ENCODE results near the gene OTULINL. TPM values are rescaled to one million over a fixed set of nuclear protein-coding genes. Genes with fewer than 3 reads are reported as not detected.

The OTULINL gene
- polyA plus RNA-seq, 1 donor (not counting 4 experiments of a cell fraction or from before 2014, with no cell fraction given), result 0.62 TPM

DNA sequence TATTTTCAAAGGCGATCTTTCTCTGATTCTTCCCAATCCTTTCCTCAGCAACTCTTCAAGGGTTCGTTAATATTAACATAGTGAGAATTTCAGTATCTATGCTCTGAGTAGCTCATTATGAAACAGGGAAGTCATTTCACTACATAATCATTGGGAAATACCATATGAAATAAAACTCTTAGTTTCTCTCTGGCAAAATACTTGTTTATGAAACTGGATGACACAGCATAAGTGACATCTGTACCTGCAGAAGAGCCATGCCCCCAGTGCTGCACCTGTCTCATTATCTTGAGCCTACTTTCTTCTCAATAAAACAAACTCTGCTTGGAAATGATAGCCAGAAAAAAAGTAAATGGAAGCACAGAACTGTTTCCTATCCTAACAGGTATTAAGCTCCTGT is 49.1 kb downstream of the OTULINL start:
- dilution Hi-C loops (cut with MboI; ENCODE audit: extremely low pct_ligation_motif_present, low sequenced_read_pairs), result no loop called here
- no peak for FAIRE-seq
- no peak overlapping the region for H2AFZ ChIP-seq (ENCODE audit: control insufficient read depth, low read length)

DNA sequence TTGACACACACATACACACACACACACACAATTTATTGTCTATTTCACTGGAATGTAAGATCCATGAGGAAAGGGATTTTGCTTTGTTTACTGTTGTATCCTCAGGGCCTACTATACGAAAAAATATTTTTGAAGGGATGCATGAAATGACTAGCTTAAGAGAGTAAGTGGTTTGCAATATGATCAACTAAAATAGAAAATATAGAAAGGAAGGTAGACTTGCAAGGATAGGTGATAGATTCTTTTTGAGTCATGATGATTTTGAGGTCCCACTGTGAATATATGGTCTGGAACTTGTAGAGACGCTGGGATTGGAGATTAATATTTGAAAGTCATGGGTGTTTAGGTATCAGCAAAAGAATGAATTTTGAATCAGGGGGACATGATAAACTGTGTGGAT is 54.1 kb downstream of the OTULINL start:
- Histone ChIP-seq H2AFZ (ENCODE audit: control insufficient read depth, low read length) (no peak overlapping the region), H3K27me3 (ENCODE audit: control insufficient read depth, extremely low read depth, insufficient read depth, low read length) (no peaks in the 10 kb centered on the region), H3K27ac (ENCODE audit: control insufficient read depth, insufficient read depth, low read length) (no peak overlapping the region), H3K9me1 (ENCODE audit: control insufficient read depth, extremely low read depth, insufficient read depth, low read length) (no peaks in the 10 kb centered on the region), H4K20me1 (ENCODE audit: control insufficient read depth, extremely low read depth, insufficient read depth, low read length) (no peaks in the 10 kb centered on the region), H3K79me2 (ENCODE audit: control insufficient read depth, insufficient read depth, low read length) (no peaks in the 10 kb centered on the region), H3K9me3 (ENCODE audit: control insufficient read depth, low read depth, low read length) (no peaks in the 10 kb centered on the region), H3K4me3 (ENCODE audit: control insufficient read depth in 2 of 3, extremely low read depth in 1 of 3, insufficient read depth in 2 of 3, low read depth in 1 of 3, low read length in 3 of 3) (no peak overlapping the region), H3K4me1 (ENCODE audit: control insufficient read depth, extremely low read depth, insufficient read depth, low read length) (no peaks in the 10 kb centered on the region), H3K4me2 (ENCODE audit: control insufficient read depth, extremely low read depth, insufficient read depth, low read depth, low read length) (no peak overlapping the region), H3K36me3 (ENCODE audit: control insufficient read depth in 2 of 2, extremely low read depth in 1 of 2, insufficient read depth in 2 of 2, low read length in 2 of 2) (no peaks in the 10 kb centered on the region), H3K9ac (ENCODE audit: control insufficient read depth, extremely low read depth, insufficient read depth, low read length) (no peak overlapping the region)
- DNase-seq (ENCODE audit: low read depth, low spot score) (no peak), FAIRE-seq (no peak)
- dilution Hi-C loops (cut with MboI; ENCODE audit: extremely low pct_ligation_motif_present, low sequenced_read_pairs), result no loop called here
- TF ChIP-seq EZH2 (IDR thresholded peaks at IDR 0.05; ENCODE audit: low read length), result no peak
- TF ChIP-seq, protein P1, sequence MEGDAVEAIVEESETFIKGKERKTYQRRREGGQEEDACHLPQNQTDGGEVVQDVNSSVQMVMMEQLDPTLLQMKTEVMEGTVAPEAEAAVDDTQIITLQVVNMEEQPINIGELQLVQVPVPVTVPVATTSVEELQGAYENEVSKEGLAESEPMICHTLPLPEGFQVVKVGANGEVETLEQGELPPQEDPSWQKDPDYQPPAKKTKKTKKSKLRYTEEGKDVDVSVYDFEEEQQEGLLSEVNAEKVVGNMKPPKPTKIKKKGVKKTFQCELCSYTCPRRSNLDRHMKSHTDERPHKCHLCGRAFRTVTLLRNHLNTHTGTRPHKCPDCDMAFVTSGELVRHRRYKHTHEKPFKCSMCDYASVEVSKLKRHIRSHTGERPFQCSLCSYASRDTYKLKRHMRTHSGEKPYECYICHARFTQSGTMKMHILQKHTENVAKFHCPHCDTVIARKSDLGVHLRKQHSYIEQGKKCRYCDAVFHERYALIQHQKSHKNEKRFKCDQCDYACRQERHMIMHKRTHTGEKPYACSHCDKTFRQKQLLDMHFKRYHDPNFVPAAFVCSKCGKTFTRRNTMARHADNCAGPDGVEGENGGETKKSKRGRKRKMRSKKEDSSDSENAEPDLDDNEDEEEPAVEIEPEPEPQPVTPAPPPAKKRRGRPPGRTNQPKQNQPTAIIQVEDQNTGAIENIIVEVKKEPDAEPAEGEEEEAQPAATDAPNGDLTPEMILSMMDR (optimal IDR thresholded peaks at IDR 0.05 in 1 of 3, IDR thresholded peaks at IDR 0.05 in 1 of 3, conservative IDR thresholded peaks at IDR 0.05 in 1 of 3; ENCODE audit: extremely low read depth in 1 of 3, insufficient read depth in 2 of 3, low read length in 3 of 3), result no peak

More for the DNA sequence above, 49.1 kb downstream of the OTULINL start:
- TF ChIP-seq, protein P1 (optimal IDR thresholded peaks at IDR 0.05 in 1 of 3, IDR thresholded peaks at IDR 0.05 in 1 of 3, conservative IDR thresholded peaks at IDR 0.05 in 1 of 3; ENCODE audit: extremely low read depth in 1 of 3, insufficient read depth in 2 of 3, low read length in 3 of 3), result no peak
- no peak for TF ChIP-seq EZH2 (IDR thresholded peaks at IDR 0.05; ENCODE audit: low read length)
- Histone ChIP-seq H4K20me1 (ENCODE audit: control insufficient read depth, extremely low read depth, insufficient read depth, low read length) (no peaks in the 10 kb centered on the region), H3K27ac (ENCODE audit: control insufficient read depth, insufficient read depth, low read length) (no peak overlapping the region), H3K27me3 (ENCODE audit: control insufficient read depth, extremely low read depth, insufficient read depth, low read length) (no peaks in the 10 kb centered on the region), H3K4me1 (ENCODE audit: control insufficient read depth, extremely low read depth, insufficient read depth, low read length) (no peaks in the 10 kb centered on the region), H3K9me1 (ENCODE audit: control insufficient read depth, extremely low read depth, insufficient read depth, low read length) (no peaks in the 10 kb centered on the region), H3K9ac (ENCODE audit: control insufficient read depth, extremely low read depth, insufficient read depth, low read length) (no peak overlapping the region), H3K79me2 (ENCODE audit: control insufficient read depth, insufficient read depth, low read length) (no peaks in the 10 kb centered on the region), H3K36me3 (ENCODE audit: control insufficient read depth in 2 of 2, extremely low read depth in 1 of 2, insufficient read depth in 2 of 2, low read length in 2 of 2) (no peaks in the 10 kb centered on the region), H3K9me3 (ENCODE audit: control insufficient read depth, low read depth, low read length) (no peaks in the 10 kb centered on the region), H3K4me2 (ENCODE audit: control insufficient read depth, extremely low read depth, insufficient read depth, low read depth, low read length) (no peak overlapping the region), H3K4me3 (ENCODE audit: control insufficient read depth in 2 of 3, extremely low read depth in 1 of 3, insufficient read depth in 2 of 3, low read depth in 1 of 3, low read length in 3 of 3) (no peak overlapping the region)
- no peak for DNase-seq (ENCODE audit: low read depth, low spot score)
